NCI-H748 (cell line): ENCODE data around the gene MTHFSD.
A peak's percentile ranks its signal among the peaks of the same experiment; 100 is the strongest.

Source experiments
- DNase-seq: peaks from one replicate; lab custom pipeline; 2025; ENCODE audit not compliant: unreplicated experiment; lab: John Stamatoyannopoulos, UW

The MTHFSD gene

DNA sequence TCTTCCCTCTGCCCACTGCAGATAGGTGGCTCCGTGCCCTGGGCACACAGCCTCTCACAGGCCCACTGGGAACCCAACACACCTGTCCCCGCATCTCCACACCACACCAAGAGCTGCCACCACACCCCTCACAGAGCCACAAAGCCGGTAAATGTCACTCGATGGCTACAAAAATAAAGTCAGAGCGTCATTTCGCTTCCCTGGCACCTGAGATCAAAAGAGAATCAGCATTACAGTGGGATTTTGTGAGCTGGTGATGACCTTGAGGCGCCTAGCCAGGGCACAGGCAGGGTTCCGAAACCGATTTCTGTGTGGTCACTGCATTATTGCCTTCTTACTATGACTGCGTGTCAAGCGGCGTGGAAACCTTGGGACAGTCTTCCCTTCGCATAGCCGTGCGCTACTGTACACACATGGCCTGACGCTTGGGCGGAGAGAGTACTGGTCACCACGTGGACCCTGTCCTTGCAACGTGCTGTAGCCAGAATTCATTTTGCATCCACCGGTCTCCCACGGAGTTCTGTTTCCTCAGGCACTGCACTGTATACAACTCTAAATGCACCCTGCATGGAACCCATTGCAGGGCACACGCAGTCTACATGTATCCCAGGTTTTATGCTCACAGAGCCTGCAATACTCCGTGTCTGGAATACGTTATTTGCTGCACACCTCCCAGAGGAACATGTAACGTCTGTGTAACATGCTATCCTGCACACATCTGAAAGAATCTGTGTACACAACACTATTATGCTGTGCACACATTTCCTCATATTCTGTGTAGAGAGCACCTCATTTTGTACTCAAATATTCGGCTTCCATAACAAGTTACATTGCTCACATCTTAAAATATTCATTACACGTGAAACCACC is 50.5 kb downstream of the MTHFSD start:
- no peak for DNase-seq

DNA sequence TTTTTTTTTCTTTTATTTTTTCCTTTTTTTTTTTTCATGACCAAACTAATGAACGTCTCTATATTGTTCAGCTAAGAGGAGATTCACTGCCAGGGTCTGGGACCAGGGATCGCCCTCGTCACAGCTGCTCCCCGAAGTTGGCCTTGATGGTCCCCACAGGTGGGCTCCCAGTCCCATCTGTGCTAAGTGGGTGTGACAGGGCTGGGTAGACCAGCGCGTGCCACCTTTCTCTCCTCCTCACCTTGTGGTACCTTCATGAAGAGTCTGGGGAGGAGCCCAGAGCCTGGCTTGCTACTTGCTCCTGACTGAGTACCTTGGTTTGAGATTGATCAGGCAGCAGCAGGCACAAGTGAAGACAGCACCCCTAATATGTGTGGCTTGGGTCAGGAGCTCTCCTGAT is 51.2 kb downstream of the MTHFSD start:
- DNase-seq = no peak

DNA sequence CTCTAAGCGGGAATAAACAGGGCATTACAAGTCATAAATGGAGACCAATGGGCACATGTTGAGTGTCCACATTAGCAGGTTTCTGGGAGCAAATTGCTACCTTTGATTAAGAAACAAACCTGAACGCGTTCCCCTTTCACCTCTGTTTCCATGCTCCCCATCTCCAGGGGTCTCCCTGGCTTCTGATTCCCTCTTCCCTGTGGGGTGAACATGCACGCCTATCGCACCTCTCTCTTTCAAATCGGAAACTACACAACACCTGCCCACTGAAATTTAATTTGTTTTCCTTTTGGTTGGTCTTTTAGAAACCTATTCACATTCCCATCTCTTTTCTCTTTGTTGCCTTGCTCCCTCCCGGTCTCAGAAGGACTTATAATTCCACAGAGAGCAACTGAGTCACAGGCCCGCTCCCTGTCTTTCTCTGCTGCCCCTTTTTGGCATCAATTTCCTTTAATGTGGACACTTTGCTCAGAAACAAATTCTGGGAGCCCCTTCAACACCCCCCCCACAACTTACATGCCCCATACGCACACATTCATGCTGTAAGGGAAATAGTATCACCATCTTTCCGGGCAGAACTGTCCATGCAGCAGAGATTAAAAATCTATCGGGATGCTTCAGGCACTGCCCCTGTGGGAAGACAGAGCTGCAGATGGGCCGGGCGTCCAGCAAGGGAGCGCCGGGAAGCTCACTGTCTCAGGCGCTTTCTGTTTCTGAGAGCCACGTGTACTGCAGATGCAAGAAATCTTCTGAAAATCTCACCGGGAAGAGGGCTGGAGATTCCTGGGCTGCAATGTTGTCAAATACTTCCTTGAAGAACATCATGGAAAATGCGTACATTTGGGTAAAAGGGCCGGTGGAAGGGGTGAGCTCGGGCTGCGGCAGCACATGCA is 51.9 kb downstream of the MTHFSD start:
- DNase-seq = no peak

DNA sequence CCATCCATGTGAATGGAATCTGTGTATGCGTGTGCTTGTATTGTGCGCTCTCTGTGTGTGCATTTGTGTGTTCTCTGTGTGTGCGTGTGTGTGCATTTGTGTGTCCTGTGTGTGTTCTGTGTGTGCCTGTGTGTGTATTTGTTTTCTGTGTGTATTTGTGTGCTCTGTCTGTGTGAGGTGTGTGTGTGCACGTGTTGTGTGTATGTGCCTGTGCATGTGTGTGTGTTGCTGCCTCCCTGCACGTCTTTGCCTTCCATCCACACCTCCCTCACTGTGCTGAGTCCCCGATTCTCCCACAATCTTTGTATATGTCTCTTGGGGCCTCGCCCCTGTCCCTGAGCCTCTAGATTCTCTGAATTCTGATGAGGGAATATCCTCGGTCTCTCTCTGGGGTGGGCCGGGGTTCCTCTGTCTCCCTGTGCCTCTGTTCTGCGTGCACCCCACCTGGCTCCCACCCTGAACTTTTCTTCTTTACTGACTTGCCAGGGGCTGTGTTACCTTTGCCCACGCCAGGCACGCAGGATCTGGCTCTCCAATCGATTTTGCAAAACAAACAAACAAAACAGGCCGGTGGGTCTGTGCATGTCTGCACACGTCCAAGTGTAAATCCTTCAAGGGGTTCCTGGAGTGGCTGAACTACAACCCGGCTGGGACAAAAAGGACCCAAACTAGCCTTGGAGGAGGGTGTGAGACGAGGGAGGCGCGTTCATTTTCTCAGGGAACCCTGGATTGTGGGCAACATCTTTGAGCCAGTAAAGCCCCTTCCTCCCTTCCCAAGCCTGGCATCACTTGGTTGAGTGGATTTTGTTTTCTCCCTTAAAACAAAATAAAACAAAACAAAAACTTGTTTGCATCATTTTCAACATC is 52.8 kb downstream of the MTHFSD start:
- DNase-seq = peak; percentile 33

DNA sequence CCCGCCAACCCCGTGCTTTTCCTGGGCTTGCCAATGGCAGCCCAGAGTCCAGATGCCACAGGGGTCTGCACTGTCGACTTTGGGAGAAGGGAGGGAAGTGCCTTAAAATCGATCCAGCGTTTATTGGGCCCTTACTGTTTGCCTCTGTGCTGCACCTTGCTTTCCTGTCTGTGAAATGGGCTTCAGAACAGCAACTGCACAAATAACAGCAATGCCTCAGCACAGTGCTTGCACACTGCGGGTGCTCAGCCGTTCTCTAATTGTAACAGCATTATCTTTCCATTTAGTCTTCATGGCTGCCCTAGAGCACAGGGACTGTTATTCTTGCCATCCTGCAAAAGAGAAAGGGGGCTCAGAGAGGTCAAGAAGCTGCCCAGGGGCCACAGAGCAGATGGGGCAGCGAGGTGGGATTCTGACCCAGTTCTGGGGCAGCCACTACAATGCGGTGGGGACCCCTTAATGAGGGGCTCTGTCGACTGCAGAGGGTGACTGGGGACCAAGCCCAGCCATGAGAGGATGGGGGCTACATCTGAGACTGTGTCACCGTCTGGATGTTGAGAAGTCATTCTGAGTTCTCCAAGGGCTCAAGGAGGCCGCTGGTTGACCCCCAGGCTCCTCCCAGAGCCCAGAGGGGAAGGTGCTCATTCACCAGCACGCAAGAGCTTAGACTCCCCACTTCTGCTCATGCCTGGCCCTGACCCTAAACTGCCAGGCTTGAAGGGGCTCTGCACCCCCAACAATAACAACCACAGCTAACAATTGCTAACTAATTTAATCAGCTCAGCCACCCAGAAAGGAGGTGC is 54.1 kb downstream of the MTHFSD start:
- no peak for DNase-seq

DNA sequence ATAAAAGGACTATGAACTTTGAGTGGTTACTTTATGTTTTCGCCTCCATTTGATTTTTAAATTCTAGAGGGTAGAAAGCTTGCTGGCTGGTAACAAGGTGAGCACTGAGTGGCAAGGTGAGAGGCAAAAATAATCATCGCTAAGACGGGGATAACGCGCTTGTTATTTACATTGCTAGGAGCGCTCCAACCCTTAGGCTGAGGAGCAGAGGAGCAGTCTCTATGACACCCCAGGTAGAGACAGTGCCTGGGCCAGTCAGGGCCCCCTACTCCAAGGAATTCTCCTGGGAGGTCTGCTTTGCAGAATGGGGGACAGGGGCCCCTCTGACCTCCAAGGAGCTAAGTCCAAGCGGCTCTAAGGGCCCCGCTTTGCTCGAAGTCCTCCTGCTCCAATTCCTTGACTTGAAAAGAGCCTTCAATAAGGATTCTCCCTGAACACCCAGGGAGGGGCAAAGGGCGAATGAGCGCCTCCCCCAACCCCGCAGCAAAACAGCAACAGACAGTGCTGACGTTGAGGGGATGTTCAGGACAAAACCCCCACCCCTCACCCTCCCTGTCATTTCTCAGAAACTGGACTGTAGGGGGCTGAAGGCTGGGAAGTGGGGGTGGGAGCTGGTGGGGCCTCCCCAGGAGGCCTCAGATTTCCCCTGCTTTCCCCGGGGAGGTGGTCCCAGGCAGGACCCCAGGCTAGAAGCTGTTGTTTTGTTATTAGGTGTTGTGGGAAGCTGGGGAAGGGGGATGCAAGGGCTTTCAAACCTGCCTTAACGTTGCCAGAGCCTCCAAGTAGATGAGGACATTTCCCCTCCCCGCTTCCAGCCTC is 54.9 kb downstream of the MTHFSD start:
- DNase-seq = no peak

DNA sequence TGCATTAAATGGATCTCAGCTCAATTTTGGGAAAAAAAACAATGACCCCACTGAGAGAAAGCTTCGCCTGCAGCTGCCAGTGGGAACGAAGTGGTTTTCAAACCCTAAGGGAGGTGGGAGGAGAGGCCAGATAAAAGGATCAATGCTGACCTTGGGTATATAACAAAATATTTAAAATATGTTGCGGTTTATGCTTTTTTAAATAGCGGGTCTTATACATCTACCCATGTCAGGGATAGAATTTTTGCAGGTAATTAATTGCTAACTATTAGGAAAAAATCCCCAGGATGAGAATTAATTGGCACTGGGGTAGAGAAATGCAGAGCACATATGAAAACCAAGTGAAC is 55.6 kb downstream of the MTHFSD start:
- DNase-seq = no peak

DNA sequence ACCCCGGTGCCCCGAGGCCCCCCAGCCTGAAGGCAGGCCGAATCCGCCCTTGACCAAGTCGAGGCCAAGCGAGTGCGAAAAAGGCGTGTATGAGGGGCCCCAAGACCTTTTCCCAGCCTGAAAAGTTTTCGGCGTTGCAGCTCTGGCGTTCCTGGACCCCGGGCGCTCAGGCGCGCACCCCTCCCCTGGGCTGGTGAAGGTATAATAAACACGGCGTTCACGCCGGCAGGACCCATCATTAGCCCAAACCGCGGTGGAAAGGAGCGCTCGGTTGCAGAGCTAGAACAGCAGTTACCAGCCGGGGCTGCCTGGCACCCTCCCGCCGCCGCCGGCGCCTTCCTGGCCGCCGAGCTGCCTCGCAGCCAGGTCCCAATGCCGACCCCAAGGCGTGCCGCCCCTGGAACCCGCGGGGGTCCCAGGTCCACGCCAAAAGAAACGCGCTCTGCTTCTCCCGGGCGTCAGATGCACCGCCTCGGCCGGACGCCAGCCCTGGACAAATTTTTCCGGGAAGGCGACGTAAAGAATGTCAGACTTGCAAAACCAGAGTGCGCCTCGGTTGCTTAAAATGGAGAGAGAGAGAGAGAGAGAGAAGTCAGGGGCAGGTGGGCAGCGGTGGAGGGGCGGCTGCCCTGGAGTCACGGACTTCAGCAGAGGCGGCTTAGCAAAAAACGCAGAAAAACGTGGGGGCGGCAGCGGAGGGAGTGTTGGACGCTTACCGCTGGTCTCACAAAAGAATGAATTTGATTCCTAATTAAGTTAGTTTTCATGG is 56.2 kb downstream of the MTHFSD start:
- DNase-seq = no peak

DNA sequence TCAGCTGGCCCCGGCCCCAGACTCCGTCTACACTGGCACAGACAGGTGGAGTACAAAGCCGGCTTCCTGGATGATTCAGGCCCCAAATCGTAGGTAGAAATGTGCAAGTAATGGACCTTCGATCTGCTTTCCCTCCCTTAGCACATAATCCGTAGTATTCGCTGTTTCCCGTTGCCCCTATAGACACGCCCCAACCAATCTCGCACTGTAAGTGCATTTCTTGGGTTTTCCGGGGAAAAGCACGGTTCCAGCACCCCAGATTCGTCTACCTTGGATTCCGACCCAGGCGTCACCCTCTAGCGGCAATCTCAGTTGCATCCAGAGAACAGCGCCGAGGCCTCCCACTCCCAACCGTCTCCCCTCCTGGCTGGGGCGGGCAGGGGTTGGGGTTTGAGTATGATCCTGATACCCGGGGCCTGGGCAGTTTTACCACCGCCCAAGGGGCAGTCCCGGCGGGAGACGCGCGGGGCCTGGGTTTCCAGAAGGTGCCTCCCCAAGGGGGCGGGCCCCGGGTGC is 56.8 kb downstream of the MTHFSD start:
- no peak for DNase-seq

DNA sequence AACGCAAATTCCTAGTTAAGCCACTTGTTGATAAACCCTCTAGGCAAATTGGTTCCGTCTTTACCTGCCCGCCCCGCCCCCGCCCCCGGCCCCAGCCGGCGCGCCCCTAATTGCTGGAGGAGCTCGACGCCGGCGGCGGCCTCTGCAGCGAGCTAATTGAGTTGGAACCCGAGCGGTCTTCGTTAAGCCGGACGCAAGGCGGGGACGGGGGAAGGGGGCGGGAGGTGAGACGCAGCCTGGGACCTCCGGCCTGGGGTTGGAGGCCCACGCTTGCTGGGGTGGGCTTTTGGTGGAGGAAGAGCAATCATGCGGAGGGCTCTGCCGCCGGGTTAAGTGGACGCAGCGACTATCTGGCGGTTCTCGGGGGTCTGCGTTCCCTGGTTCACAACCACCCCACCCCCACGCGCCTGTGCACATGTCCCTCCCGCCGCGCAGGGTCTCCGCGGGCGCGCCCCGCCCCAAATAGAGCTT is 57.4 kb downstream of the MTHFSD start:
- DNase-seq = no peak

DNA sequence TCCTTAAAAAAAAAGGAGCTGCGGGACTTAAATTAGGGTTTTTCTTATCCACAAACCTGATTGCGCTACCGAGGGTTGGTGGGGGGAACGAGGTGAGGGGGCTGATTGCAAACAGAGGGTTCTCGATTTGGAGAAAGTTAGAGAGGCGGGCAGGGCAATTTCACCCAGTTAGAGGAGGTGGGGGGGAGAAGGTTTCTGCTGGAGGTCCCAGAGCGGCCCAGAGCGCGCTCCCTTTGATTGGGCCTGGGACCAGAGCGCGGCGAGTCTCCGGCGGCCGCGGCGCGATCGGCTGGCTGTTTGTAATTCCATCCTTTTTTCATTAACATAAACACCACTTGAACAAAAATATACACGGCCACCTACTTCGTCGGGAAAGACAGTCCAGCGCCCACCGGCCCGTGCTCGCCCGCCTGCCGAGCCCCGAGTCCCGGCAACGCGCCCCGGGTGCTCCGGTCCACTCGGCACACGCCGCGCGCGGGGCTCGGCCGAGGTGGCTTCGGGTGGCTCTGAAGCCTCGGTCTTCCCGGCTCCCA is 58.0 kb downstream of the MTHFSD start:
- no peak for DNase-seq

DNA sequence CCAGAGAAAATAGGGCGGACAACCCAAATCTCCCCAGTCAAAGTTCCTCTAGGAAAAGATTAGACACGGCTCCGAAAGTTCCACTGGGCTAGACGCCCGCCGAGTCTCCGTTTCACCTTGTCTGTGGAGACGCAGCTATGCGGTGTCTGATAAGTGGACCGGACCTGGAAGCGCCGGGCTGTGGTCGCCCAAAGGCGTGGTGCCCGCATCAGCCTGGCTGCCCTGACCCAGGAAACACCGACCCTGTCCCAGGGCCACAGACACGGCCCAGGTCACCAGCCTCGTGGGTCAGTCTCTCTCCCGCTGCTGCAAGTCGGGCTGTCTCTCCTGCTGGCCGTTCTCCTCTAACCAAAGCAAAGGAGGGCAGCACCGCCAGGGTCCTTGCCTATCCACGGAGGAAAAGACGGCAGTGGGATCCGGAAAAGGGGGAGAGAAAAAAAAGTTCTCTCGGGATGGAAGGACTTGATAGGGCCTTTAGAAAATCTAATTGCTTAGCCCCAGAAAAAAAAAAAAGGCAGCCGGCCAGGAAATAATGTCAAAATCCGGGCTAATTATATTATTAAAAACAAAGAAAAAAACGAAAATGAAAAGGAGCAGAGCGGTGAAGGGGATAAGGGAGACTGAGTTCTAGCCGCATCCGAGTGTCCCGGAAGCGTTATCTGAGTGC is 58.6 kb downstream of the MTHFSD start:
- no peak for DNase-seq

DNA sequence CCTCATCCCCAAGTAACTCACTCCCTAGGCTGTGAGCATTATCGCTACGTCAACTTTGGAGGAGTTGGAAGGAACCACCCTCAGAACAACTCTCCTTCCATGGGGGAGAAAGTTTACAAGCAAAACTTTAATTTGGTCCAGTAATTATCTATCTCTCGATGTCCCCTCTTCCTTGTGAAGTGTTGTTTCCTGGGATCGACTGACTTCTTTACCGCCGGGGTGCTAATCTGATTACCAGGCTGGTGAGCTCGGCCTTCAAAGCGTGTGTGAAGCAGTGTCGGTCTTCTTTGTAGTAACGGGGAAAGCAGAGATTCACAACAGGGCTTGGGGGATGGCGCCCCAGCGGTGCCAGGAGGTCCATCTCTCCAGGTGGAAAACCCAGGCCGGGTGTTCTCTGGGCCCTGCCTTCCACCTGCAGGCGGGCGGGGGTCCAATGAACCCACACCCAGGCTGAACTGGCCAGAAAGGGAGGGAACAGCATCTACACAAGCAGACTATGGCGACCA is 59.2 kb downstream of the MTHFSD start:
- no peak for DNase-seq

DNA sequence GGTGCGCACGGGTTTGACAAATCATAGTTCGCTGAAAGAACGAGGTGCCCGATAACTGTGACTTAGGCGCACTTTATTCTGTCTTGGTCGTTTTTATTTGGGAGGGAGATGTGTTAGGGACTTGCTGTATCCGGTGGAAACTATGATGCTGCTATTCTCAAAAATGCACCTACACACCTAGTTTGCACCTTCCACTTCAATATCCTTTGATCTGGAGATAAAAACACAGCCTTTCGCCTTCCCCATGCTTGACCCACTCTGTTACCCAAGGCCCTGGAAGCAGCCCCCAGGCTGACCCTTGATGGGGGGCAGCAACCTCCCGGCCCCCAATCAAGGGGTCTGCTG is 59.7 kb downstream of the MTHFSD start:
- DNase-seq = no peak

DNA sequence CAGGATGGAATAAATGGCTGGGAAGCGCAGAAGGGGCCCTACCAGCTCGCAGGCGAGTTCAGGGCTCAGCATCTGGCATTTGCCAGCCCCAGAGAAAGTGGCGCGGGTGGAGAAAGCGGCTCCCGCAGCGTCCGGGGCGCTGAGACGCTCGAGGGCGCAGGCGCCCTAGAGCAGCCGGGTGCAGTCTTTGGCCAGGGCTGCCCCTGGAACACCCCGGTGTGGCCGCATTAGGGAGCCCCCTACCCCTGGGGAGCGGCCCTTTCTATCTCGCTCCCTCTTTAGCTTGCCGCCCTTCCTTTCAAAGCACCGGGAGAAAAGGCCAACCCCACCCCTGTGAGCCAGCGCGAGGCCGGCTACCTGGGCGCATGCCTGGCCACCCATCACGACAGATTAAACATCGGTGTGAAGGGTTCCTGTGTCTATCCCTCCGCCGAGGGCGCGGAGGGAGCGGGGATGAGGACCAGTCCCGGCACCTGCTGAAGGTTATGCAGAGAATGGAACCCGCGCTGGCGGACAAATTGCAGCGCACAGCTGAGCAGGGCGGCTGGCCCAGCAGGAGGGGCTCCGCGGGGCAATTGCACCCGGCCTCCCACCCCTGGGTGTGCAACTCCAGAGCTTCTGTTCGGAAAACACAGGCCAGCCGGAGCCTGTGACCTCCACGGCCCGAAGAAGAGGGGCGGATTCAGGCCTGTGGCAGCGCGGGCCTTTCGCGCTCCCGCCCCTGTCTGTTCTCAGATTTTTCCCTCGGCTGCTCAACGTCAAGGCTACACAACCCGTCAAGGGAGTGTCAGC is 60.3 kb downstream of the MTHFSD start:
- DNase-seq = no peak

DNA sequence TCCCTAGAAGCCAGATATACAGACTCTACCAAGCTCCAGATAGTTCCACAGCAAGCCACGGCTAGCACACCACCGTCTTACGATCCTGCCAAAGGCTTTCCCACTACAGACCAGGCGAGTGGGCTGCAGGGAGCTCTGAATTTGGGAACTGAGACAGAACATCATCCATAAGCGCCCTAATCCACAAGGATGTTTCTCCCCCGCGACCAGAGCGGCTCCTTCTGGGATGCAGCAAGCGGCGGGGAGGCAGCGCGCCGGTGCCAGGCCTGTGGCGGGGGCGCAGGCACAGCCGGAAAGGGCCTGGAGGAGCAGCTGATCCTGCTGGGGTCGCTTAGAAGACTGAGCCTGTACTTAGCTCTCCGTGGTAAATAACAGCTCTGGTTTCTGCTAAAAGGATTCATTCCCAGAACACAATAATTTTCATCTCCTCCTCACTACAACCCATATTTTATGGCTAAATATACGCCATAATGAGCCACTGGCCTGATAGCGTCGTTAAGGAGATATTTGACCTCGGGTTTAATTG is 60.9 kb downstream of the MTHFSD start:
- no peak for DNase-seq
